Measurements from ENCODE around the gene NTRK3. TPM values are rescaled to one million over a fixed set of nuclear protein-coding genes. Genes with fewer than 3 reads are reported as not detected.

Gene NTRK3
- total and polyA plus RNA-seq, 12 donors = 0.45 to 5.6 (median 2.3) TPM

- Histone ChIP-seq H3K4me1 (no peaks in the 10 kb centered on the region), H3K4me3 (no peak overlapping the region), H3K27me3 (peaks cover 0 to 3% (median 0%) of the 10 kb centered on the region in 7 donors), H3K27ac (no peak overlapping the region), H3K9me3 (no peaks in the 10 kb centered on the region), H3K36me3 (no peaks in the 10 kb centered on the region)
- DNase-seq = no peak
- intact Hi-C loops (cut with DNase I) = no loop called here
- no peak for ATAC-seq
- WGBS, 2 donors = 49 to 57% methylated on average over 4 of the region's 4 CpGs
- no peak for TF ChIP-seq CTCF (IDR thresholded peaks at IDR 0.05)
Measured at GRCh38 chr15:88066636-88067330, 189.8 kb downstream of the NTRK3 start.

GRCh38 chr15:88061452-88061851, 195.1 kb downstream of the NTRK3 start:
- H3K4me1 ChIP-seq = no peaks in the 10 kb centered on the region
- peak in 1 of 8 donors; percentile 38 for ATAC-seq
- 75 to 79% methylated on average over 10 of the region's 10 CpGs for WGBS, 2 donors
- H3K27me3 ChIP-seq = peaks cover 0 to 5% (median 0%) of the 10 kb centered on the region in 7 donors
- intact Hi-C loops (cut with DNase I) = no loop called here
- no peak for DNase-seq
- no peaks in the 10 kb centered on the region for H3K36me3 ChIP-seq
- TF ChIP-seq CTCF (IDR thresholded peaks at IDR 0.05) = no peak
- no peak overlapping the region for H3K4me3 ChIP-seq
- H3K9me3 ChIP-seq = no peaks in the 10 kb centered on the region
- no peak overlapping the region for H3K27ac ChIP-seq

- H3K27me3 ChIP-seq = peaks cover 0 to 5% (median 0%) of the 10 kb centered on the region in 7 donors
- no peaks in the 10 kb centered on the region for H3K36me3 ChIP-seq
- whole genome bisulfite sequencing, 2 donors = 67 to 68% methylated on average over 4 of the region's 4 CpGs
- no peak overlapping the region for H3K27ac ChIP-seq
- no peaks in the 10 kb centered on the region for H3K9me3 ChIP-seq
- ATAC-seq (no peak), DNase-seq (no peak)
- intact Hi-C loops (cut with DNase I) = no loop called here
- H3K4me1 ChIP-seq = no peaks in the 10 kb centered on the region
- TF ChIP-seq CTCF (IDR thresholded peaks at IDR 0.05) = no peak
- no peak overlapping the region for H3K4me3 ChIP-seq
Measured at GRCh38 chr15:88060383-88060782, 196.2 kb downstream of the NTRK3 start.

- intact Hi-C loops (cut with DNase I) = no loop called here
- Histone ChIP-seq H3K27ac (no peak overlapping the region), H3K9me3 (no peaks in the 10 kb centered on the region), H3K4me3 (no peak overlapping the region), H3K4me1 (no peaks in the 10 kb centered on the region), H3K27me3 (peaks cover 0 to 5% (median 0%) of the 10 kb centered on the region in 7 donors), H3K36me3 (no peaks in the 10 kb centered on the region)
- 78% methylated on average over 9 of the region's 9 CpGs for WGBS, 2 donors
- no peak for ATAC-seq
- no peak for DNase-seq
- TF ChIP-seq CTCF (IDR thresholded peaks at IDR 0.05) = no peak
Measured at GRCh38 chr15:88057836-88058235, 198.7 kb downstream of the NTRK3 start.
